Measurements from ENCODE around the gene ALKBH3. TPM values are rescaled to one million over a fixed set of nuclear protein-coding genes. Genes with fewer than 3 reads are reported as not detected.

Gene ALKBH3
- total RNA-seq, 4 donors from 2014 or later: 25.4 to 39.6 (median 34.9) TPM

GRCh38 chr11:43866969-43867368, 13.7 kb upstream of the ALKBH3 start:
- TF ChIP-seq CTCF (IDR thresholded peaks at IDR 0.05; ENCODE audit: low read depth): no peak

- TF ChIP-seq CTCF (IDR thresholded peaks at IDR 0.05; ENCODE audit: low read depth): no peak
These were observed 11.6 kb upstream of the ALKBH3 start for GRCh38 chr11:43868852-43869567.

GRCh38 chr11:43871051-43871450, 9.6 kb upstream of the ALKBH3 start:
- no peak for TF ChIP-seq CTCF (IDR thresholded peaks at IDR 0.05; ENCODE audit: low read depth)

GRCh38 chr11:43872995-43873394, 7.6 kb upstream of the ALKBH3 start:
- TF ChIP-seq CTCF (IDR thresholded peaks at IDR 0.05; ENCODE audit: low read depth): no peak

- no peak for TF ChIP-seq CTCF (IDR thresholded peaks at IDR 0.05; ENCODE audit: low read depth)
These were observed 6.6 kb upstream of the ALKBH3 start for GRCh38 chr11:43874078-43874477.

- no peak for TF ChIP-seq CTCF (IDR thresholded peaks at IDR 0.05; ENCODE audit: low read depth)
These were observed 5.9 kb upstream of the ALKBH3 start for GRCh38 chr11:43874738-43875137.

- no peak for TF ChIP-seq CTCF (IDR thresholded peaks at IDR 0.05; ENCODE audit: low read depth)
These were observed 617 bp upstream of the ALKBH3 start for GRCh38 chr11:43879789-43880639.
